Stomach smooth muscle (tissue), 2 donors: ENCODE results near the gene SNRNP48.

Experiments used
- H3K27ac ChIP-seq: one replicate; pipeline ENCODE4 v1.7.0; 2013; ENCODE audit warnings: mild to moderate bottlenecking, low read length, inconsistent platforms
- H3K27me3 ChIP-seq, 2 donors: one replicate each; pipeline ENCODE4 v1.7.0; 2013; ENCODE audit warnings: low read length in 2 of 2; ENCODE audit not compliant: insufficient read depth in 2 of 2, control insufficient read depth in 1 of 2
- H3K36me3 ChIP-seq, 2 donors: one replicate each; pipeline ENCODE4 v1.7.0; 2013; ENCODE audit warnings: low read length in 2 of 2; ENCODE audit not compliant: control insufficient read depth in 2 of 2, insufficient read depth in 2 of 2
- H3K4me1 ChIP-seq: one replicate; pipeline ENCODE4 v1.7.0; 2013; ENCODE audit warnings: low read length; ENCODE audit not compliant: control insufficient read depth, insufficient read depth
- H3K4me3 ChIP-seq, 2 donors: one replicate each; pipeline ENCODE4 v1.7.0; 2013; ENCODE audit warnings: low read length in 2 of 2
- H3K9ac ChIP-seq, 2 donors: one replicate each; pipeline ENCODE4 v1.7.0; 2013; ENCODE audit warnings: low read length in 2 of 2, mild to moderate bottlenecking in 1 of 2
- H3K9me3 ChIP-seq, 2 donors: one replicate each; pipeline ENCODE4 v1.7.0; 2013; ENCODE audit warnings: low read length in 2 of 2; ENCODE audit not compliant: control insufficient read depth in 2 of 2
- donor health status: healthy.
- donor health status: Pancreatic carcinoma.

The SNRNP48 gene

DNA sequence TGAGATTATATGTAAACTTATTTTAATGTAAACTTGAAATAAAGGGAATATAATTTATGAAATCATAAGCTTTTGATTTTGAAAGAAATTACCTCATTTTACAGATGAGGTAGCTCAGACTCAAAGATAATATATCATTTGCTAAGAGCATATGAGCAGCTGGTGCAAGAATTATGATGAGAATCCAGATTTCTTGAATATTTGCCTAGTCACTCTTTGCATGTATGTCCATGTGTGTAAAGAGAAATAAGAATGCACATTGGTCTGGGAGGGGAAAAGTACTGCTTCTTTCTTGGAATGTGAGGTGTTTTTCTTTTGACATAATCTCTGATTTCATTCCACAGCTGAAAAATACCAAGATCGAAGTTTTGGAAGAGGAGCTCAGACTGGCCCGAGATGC is 11.1 kb upstream of the SNRNP48 start:
- Histone ChIP-seq H3K9ac (no peak overlapping the region), H3K36me3 (no peaks in the 10 kb centered on the region), H3K4me1 (no peaks in the 10 kb centered on the region), H3K4me3 (no peak overlapping the region), H3K27ac (no peak overlapping the region), H3K9me3 (no peaks in the 10 kb centered on the region), H3K27me3 (no peaks in the 10 kb centered on the region)

DNA sequence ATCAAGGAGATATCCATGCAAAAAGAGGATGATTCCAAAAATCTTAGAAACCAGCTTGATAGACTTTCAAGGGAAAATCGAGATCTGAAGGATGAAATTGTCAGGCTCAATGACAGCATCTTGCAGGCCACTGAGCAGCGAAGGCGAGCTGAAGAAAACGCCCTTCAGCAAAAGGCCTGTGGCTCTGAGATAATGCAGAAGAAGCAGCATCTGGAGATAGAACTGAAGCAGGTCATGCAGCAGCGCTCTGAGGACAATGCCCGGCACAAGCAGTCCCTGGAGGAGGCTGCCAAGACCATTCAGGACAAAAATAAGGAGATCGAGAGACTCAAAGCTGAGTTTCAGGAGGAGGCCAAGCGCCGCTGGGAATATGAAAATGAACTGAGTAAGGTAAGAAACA is 10.1 kb upstream of the SNRNP48 start:
- H3K4me1 ChIP-seq: no peaks in the 10 kb centered on the region
- H3K9ac ChIP-seq: no peak overlapping the region
- no peaks in the 10 kb centered on the region for H3K27me3 ChIP-seq
- H3K4me3 ChIP-seq: no peak overlapping the region
- H3K9me3 ChIP-seq: no peaks in the 10 kb centered on the region
- no peak overlapping the region for H3K27ac ChIP-seq
- H3K36me3 ChIP-seq: no peaks in the 10 kb centered on the region

DNA sequence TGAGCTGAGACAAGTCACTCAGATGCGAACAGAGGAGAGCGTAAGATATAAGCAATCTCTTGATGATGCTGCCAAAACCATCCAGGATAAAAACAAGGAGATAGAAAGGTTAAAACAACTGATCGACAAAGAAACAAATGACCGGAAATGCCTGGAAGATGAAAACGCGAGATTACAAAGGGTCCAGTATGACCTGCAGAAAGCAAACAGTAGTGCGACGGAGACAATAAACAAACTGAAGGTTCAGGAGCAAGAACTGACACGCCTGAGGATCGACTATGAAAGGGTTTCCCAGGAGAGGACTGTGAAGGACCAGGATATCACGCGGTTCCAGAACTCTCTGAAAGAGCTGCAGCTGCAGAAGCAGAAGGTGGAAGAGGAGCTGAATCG is 9.5 kb upstream of the SNRNP48 start:
- no peak overlapping the region for H3K27ac ChIP-seq
- H3K9ac ChIP-seq: no peak overlapping the region
- no peak overlapping the region for H3K4me3 ChIP-seq
- no peaks in the 10 kb centered on the region for H3K27me3 ChIP-seq
- no peaks in the 10 kb centered on the region for H3K9me3 ChIP-seq
- no peaks in the 10 kb centered on the region for H3K36me3 ChIP-seq
- no peaks in the 10 kb centered on the region for H3K4me1 ChIP-seq

DNA sequence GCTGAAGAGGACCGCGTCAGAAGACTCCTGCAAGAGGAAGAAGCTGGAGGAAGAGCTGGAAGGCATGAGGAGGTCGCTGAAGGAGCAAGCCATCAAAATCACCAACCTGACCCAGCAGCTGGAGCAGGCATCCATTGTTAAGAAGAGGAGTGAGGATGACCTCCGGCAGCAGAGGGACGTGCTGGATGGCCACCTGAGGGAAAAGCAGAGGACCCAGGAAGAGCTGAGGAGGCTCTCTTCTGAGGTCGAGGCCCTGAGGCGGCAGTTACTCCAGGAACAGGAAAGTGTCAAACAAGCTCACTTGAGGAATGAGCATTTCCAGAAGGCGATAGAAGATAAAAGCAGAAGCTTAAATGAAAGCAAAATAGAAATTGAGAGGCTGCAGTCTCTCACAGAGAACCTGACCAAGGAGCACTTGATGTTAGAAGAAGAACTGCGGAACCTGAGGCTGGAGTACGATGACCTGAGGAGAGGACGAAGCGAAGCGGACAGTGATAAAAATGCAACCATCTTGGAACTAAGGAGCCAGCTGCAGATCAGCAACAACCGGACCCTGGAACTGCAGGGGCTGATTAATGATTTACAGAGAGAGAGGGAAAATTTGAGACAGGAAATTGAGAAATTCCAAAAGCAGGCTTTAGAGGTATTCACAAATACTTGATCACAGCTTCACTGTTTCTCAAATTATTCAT is 8.9 kb upstream of the SNRNP48 start:
- no peaks in the 10 kb centered on the region for H3K9me3 ChIP-seq
- no peak overlapping the region for H3K9ac ChIP-seq
- H3K4me3 ChIP-seq: no peak overlapping the region
- H3K27me3 ChIP-seq: no peaks in the 10 kb centered on the region
- H3K4me1 ChIP-seq: no peaks in the 10 kb centered on the region
- no peak overlapping the region for H3K27ac ChIP-seq
- no peaks in the 10 kb centered on the region for H3K36me3 ChIP-seq

DNA sequence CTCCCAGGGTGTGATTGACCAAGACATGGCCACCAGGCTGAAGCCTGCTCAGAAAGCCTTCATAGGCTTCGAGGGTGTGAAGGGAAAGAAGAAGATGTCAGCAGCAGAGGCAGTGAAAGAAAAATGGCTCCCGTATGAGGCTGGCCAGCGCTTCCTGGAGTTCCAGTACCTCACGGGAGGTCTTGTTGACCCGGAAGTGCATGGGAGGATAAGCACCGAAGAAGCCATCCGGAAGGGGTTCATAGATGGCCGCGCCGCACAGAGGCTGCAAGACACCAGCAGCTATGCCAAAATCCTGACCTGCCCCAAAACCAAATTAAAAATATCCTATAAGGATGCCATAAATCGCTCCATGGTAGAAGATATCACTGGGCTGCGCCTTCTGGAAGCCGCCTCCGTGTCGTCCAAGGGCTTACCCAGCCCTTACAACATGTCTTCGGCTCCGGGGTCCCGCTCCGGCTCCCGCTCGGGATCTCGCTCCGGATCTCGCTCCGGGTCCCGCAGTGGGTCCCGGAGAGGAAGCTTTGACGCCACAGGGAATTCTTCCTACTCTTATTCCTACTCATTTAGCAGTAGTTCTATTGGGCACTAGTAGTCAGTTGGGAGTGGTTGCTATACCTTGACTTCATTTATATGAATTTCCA is 4.6 kb upstream of the SNRNP48 start:
- Histone ChIP-seq H3K9me3 (no peaks in the 10 kb centered on the region), H3K36me3 (no peaks in the 10 kb centered on the region), H3K4me3 (no peak overlapping the region), H3K27me3 (no peaks in the 10 kb centered on the region), H3K4me1 (no peaks in the 10 kb centered on the region), H3K27ac (no peak overlapping the region), H3K9ac (no peak overlapping the region)

DNA sequence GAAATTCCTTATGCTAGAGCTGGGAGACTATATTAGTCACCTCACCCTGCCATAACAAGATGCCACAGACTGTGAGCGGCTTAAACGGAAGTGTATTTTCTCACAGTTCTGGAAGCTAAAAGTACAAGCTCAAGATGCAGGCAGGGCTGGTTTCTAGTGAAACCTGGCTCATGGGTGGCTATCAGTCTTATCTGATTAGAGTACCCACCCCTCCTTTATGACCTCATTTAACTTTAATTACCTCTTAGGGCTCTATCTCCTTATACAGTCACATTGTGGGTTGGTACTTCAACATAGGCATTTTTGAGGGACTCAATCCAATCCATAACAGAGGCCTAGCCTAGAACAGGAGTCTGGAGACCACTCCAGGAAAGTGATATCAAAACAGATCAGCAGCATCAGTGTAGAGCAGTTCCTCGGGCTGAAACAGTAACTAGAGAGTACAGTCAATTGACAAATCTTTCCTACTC is 2.3 kb upstream of the SNRNP48 start:
- peaks cover 5% of the 10 kb centered on the region for H3K4me1 ChIP-seq
- H3K27me3 ChIP-seq: no peaks in the 10 kb centered on the region
- H3K9me3 ChIP-seq: no peaks in the 10 kb centered on the region
- no peak overlapping the region for H3K9ac ChIP-seq
- H3K36me3 ChIP-seq: no peaks in the 10 kb centered on the region
- no peak overlapping the region for H3K27ac ChIP-seq
- no peak overlapping the region for H3K4me3 ChIP-seq

DNA sequence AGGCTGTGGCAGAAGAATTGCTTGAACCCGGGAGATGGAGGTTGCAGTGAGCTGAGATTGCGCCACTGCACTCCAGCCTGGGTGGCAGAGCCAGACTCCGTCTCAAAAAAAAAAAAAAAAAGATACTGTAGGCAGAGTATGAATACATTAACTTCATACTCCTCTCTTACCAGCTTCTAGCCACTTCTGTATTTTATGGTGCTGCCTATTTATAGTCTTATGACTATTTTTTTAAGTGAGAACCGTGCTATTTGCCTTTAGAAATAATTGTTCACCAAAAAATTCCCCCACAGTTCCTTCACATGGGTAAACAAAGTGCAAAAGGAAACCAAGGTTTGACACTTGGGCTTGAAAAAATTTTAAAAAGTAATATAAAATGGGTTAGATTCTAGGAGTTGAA is 1.5 kb upstream of the SNRNP48 start:
- H3K36me3 ChIP-seq: peaks cover 0 to 2% of the 10 kb centered on the region in 2 donors
- H3K4me3 ChIP-seq: no peak overlapping the region
- H3K4me1 ChIP-seq: peaks cover 5% of the 10 kb centered on the region
- H3K27me3 ChIP-seq: no peaks in the 10 kb centered on the region
- H3K9ac ChIP-seq: no peak overlapping the region
- H3K9me3 ChIP-seq: no peaks in the 10 kb centered on the region
- no peak overlapping the region for H3K27ac ChIP-seq

DNA sequence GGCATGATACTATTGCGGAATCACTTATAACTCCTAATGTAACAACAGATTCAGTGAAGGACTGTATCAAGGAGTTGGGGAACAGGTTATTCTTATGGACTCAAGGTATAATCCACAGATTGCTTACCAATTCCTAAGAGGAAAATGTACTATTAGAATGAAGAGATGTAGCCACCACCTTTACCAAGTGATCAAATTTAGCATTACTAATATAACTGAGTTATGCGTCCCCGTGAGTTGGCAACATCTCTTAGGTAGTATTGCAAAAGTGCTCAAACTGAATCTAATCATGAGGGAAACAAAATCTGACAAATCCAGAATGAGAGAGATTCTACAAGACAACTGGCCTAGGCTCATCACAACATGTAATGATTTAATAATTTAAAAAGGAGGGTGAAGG is 777 bp upstream of the SNRNP48 start:
- H3K4me1 ChIP-seq: peaks cover 5% of the 10 kb centered on the region
- no peaks in the 10 kb centered on the region for H3K9me3 ChIP-seq
- H3K4me3 ChIP-seq: peak overlapping the region; percentile 89
- H3K36me3 ChIP-seq: peaks cover 0 to 2% of the 10 kb centered on the region in 2 donors
- H3K27me3 ChIP-seq: no peaks in the 10 kb centered on the region
- H3K27ac ChIP-seq: no peak overlapping the region
- peak overlapping the region in 1 of 2 donors; percentile 88 for H3K9ac ChIP-seq

DNA sequence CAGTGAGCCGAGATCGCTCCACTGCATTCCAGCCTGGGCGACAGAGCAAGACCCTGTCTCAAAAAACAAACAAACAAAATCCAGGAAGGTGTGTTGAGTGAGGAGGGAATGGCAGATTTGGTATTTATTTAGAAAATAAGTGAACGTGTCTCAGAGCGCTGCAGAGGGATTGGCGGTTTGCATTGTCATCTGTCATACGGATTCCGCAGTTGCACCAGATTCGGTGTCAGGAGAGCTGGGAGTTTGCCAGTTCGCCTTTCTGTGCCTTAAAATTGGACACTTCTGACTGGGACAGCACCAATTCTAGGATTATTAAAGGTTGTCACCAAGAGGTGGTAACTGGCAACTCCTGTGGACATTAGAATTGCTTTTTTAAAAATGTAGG is 912 bp downstream of the SNRNP48 start:
- H3K9ac ChIP-seq: peak overlapping the region; percentile 55 to 88
- no peaks in the 10 kb centered on the region for H3K27me3 ChIP-seq
- H3K4me3 ChIP-seq: peak overlapping the region; percentile 89
- no peaks in the 10 kb centered on the region for H3K9me3 ChIP-seq
- H3K27ac ChIP-seq: no peak overlapping the region
- H3K4me1 ChIP-seq: peaks cover 5% of the 10 kb centered on the region
- peaks cover 5 to 12% of the 10 kb centered on the region in 2 donors for H3K36me3 ChIP-seq

DNA sequence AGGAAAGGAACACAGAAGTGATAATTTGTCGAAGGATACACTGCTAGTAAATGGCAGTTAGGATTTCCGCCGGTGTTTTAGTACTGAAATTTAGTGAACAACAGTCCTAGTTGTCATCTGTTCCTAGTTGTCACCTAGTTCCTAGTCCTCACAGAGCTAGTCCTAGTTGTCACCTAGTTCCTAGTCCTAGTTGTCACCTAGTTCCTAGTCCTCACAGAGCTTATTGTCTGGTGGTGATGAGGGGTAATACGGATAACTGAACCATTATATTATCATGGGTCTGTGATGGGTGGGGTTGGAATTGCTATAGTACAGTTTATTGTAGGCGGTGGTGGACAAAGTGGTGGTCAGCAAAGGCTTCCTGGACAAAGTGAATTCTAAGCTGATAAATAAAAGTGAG is 1.8 kb downstream of the SNRNP48 start:
- peaks cover 5 to 12% of the 10 kb centered on the region in 2 donors for H3K36me3 ChIP-seq
- peak overlapping the region in 1 of 2 donors; percentile 89 for H3K4me3 ChIP-seq
- H3K27me3 ChIP-seq: no peaks in the 10 kb centered on the region
- no peak overlapping the region for H3K9ac ChIP-seq
- peaks cover 5% of the 10 kb centered on the region for H3K4me1 ChIP-seq
- no peak overlapping the region for H3K27ac ChIP-seq
- no peaks in the 10 kb centered on the region for H3K9me3 ChIP-seq

DNA sequence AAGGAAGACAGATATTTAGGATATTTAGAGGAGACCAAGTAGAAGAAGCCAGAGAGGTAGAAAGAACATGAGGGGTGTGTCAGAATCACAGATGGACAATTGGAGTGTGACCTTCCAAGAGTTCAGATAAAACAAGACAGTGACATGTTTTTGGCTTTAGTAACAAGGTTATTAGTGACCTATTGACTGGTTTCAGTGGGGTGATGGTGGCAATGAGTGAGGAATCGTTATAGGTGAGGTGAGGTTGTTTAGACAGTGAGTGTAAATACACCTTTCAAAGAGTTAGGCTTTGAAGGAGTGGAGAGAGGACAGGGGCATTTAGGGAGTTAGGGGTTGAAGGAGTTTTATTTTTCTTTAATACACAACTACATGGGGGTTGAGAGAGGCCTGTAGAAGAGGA is 3.2 kb downstream of the SNRNP48 start:
- Histone ChIP-seq H3K4me3 (no peak overlapping the region), H3K9me3 (no peaks in the 10 kb centered on the region), H3K4me1 (peaks cover 5% of the 10 kb centered on the region), H3K27ac (no peak overlapping the region), H3K9ac (no peak overlapping the region), H3K36me3 (peaks cover 5 to 12% of the 10 kb centered on the region in 2 donors), H3K27me3 (no peaks in the 10 kb centered on the region)
